Measurements from ENCODE around the gene GFOD2.

GRCh38 chr16:67714522-67714921 lies 4.6 kb downstream of the GFOD2 start:
- TF ChIP-seq CTCF (IDR thresholded peaks at IDR 0.05; ENCODE audit: poor library complexity), result no peak
- no peak for TF ChIP-seq EZH2phosphoT487 (IDR thresholded peaks at IDR 0.05; ENCODE audit: low read depth, severe bottlenecking, unreplicated experiment)

All from hepatocyte (in vitro differentiated cells).